ENCODE data around the gene SLC2A6.
A peak's percentile ranks its signal among the peaks of the same experiment; 100 is the strongest.

Gene SLC2A6

GRCh38 chr9:133476036-133476931, 2.6 kb downstream of the SLC2A6 start:
- DNase-seq, result no peak

- no peak for DNase-seq
Measured at GRCh38 chr9:133475292-133476012, 3.4 kb downstream of the SLC2A6 start.

GRCh38 chr9:133474853-133475252, 4.0 kb downstream of the SLC2A6 start:
- no peak for DNase-seq

DNA sequence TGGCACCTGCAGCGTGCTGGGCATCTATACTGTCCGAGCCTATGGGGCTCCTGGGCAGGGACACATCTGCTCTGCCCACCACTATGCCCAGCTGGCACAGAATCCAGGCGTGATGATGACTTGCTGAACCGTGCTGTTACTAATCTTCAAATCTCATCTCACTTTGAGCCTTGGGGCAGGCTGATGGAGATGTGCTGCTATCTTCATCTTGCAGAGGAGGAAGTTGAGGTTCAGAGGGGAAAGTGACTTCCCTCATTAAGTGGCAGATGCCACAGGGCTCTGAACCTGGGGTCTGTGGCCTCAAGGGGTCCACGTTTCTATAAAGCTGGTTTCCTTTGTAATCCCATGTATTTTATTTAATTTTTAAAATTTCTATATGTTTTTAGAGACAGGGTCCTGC, 4.7 kb downstream of the SLC2A6 start:
- DNase-seq, result no peak

DNA sequence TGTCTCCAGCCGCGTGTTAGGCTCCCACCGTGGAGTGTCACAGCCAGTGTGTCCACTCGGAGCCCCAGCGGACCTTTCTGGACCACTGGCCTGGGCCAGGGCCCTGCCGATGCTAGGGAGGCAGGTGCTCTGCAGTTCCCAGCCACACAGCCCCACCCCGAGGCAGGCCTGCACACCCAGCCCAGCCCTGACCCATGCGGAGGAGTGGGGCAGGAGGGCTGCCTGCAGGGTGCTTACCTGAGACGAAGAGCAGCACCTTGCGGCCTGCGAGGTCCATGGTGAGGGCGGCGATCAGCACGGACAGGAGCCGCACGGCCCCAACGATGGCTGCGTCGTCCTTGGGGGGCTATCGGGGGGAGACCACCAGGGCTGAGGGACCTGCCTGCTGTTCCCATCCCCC, 5.2 kb downstream of the SLC2A6 start:
- no peak for DNase-seq

GRCh38 chr9:133472753-133473378, 6.0 kb downstream of the SLC2A6 start:
- no peak for DNase-seq

DNA sequence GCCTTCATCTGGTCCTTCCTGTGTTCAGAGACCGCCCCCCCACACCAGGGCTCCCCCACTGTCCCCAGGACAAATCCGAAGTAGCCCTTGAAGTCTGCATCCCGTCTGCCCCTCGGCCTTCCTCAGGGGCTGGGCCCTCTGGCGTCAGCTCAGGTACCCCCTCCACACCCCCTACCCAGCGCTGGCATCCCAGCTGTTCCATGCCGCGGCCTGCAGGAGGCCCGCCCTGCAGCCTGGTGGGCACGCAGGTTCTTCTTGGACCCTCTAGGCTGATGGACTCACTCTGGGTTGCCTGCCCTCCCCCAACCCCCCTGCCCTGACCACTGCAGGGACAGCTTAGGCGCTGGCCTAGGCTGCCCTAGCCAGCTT, 6.6 kb downstream of the SLC2A6 start:
- no peak for DNase-seq

- DNase-seq, result no peak
Measured at GRCh38 chr9:133471551-133472276, 7.2 kb downstream of the SLC2A6 start.

DNA sequence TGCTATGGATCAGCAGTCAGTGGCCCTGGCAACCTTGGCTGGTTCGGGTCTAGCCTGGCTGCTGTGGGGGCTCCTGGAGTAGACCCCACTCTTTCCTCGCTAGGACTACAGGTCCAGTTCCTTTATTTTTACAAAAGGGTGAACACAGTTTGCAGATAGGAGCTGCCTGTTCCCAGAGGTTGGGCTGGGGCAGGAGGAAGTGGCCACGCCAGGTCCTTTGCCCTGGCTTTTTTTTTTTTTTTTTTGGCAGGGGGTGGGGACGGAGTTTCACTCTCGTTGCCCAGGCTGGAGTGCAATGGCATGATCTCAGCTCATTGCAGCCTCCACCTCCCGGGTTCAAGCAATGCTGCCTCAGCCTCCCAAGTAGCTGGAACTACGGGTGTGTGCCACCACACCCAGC, 7.9 kb downstream of the SLC2A6 start:
- DNase-seq, result no peak

GRCh38 chr9:133470427-133470924, 8.4 kb downstream of the SLC2A6 start:
- DNase-seq, result no peak

DNA sequence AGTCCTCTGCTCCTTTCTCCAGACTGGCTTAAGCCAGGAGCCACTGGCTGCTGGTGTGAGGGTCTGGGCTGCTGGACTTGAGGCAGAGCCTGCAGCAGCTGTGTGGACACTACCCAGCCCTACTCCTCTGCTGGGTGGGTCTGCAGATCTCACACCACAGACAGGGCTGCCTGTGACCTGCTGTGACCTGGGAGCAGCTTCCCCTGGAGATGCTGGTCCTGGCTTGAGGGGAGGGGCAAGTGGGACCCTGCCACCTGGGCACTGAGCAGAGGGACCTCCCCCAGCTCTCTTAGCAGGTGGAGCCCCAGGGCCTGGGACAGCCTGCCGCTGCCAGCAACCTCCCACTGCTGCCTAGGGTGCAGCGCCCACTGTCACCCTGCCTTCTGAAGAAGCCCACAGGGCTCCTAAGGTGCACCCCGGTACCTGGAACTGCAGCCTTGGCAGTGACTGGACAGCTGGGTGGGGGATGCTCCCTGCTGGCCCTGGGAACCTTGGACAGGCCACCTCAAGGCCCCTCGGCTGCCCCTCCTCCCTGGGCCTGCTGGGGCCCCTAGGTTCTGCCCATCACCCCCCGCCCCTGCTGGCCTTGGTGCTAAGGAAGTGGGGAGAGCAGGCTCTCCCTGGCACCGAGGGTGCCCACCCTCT, 10.0 kb downstream of the SLC2A6 start:
- no peak for DNase-seq

GRCh38 chr9:133468374-133468773, 10.5 kb downstream of the SLC2A6 start:
- DNase-seq, result no peak

DNA sequence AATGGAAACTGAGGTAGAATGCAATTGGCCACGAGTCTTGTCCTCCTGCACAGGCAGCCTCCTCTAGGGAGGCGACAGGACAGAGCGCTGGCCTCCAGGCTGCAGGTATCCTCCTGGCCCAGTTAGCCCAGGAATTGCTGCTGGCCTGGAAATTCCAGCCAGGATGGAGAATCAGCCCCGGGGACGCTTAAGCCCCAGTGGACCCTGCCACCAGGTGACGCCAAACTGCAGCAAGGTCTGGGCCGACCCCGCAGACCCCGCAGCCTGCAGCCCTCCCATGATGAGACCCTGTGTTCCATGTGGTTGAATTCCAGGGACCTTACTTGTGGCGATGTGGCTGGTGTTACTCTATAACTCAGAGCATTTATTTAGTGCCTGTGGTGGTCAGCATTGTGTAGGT, 11.8 kb downstream of the SLC2A6 start:
- no peak for DNase-seq

DNA sequence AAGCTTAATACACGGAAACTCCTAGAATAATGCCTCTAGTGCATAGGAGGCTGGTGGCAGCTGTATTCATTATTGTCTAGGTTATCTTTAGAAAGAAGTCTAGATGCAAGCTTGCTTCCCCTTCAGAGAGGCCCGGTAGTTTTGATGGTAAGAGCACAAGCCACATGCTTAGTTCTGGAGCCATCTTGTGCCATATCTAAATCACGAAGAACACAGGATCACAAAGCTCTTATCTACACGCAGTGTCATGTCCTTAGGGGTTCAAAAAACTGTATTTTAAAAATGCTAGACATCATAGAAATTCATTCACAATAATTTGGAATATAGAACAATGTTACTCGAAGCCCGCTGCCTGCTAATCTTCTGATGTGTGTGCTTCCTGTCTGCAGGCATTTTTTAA, 12.9 kb downstream of the SLC2A6 start:
- DNase-seq, result no peak

GRCh38 chr9:133464638-133465037, 14.3 kb downstream of the SLC2A6 start:
- DNase-seq, result no peak

- no peak for DNase-seq
Measured at GRCh38 chr9:133463864-133464615, 14.9 kb downstream of the SLC2A6 start.

DNA sequence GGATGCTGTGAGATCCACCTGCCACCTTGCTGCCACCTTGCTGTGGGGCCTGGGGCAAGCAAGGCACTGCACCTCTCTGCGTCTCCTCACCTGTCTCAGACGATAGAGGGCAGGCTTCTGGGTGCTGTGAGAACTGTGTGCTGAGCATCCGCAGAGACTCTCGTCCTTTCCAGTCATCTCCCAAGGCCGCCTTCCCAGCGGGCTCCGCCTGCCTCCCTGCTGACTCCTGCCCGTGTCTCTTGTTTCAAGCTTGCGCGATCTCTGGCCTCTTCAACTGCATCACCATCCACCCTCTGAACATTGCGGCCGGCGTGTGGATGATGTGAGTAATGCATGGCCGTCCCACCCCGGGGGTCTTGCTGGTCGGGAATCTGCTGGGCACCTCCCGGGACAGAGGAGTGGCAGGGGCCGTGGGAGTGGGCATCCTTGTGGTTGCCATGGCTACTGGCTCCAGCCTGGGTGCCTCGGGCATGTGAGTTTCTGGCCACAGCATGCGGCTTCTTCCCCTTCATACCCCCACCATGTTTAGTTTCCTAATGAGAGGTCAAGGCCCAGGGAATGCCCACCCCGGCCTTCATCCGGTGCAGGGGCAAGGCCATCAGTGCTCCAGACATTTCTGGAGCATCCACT, 15.6 kb downstream of the SLC2A6 start:
- no peak for DNase-seq

DNA sequence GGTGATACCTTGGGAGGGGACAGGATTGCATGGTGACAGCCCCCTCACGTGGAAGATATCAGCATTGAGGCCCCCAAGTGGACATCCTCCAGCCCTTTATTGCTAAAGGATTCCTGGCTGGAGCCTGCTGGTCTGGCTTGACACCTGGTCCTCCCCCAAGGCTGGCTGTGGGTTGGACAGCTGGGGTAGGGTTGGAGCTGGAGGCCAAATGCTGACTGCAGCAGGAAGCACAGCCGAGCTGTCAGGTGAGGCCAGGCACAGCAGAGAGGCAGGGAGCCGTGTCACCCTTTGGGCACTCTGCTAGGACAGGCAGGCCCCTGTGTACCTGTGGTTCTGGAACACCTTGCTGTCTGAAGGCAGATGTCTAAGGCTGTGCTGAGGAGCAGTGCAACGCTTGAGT, 16.9 kb downstream of the SLC2A6 start:
- DNase-seq, result no peak

GRCh38 chr9:133460405-133461175, 18.3 kb downstream of the SLC2A6 start:
- peak in 2 of 5 donors; percentile 40 to 44 for DNase-seq

All from T-helper 1 cell (primary cell).